HCT116 (cell line): ENCODE measurements around the gene CNTROB. TPM values are rescaled to one million over a fixed set of nuclear protein-coding genes. Genes with fewer than 3 reads are reported as not detected.

ENCODE experiments used
- ATAC-seq: fragments of 200-7000 bp; cut with Tn5 transposase; 2 replicates; pipeline ENCODE4 v1.9.1; 2020; ENCODE audit warnings: mild to moderate bottlenecking, moderate library complexity
- BruUV-seq: library from RNA; stranded (reverse); fragments of 400-500 nt; replicated peaks from 2 replicates; lab custom pipeline; 2021; lab: Mats Ljungman, UMichigan
- CTCF ChIA-PET: fragments of 300-600 bp; sonication (Branson Sonifier 250); formaldehyde crosslinking; loops from one replicate; lab custom pipeline; 2021; ENCODE audit warnings: antibody characterized with exemption; lab: Charles Lee
- POLR2A ChIA-PET: fragments of 300-600, 350-600 bp; sonication (Branson Sonifier 250); formaldehyde crosslinking; loops from one replicate; lab custom pipeline; 2021; ENCODE audit warnings: antibody characterized with exemption; lab: Charles Lee
- RAD21 ChIA-PET, 2 experiments: fragments of 300-600 bp; sonication (Branson Sonifier 250); formaldehyde crosslinking; loops; one replicate each; lab custom pipeline; 2023; ENCODE audit warnings: low total read pairs in 2 of 2; ENCODE audit not compliant: uncharacterized antibody in 2 of 2, unreplicated experiment in 2 of 2, low non-redundant PET in 1 of 2; lab: Charles Lee
- DNase-seq: peaks from one replicate; pipeline ENCODE4 v3.0.0-alpha.2; 2010; ENCODE audit warnings: low read depth, low spot score
- H2AFZ ChIP-seq: fragments of 200-600 bp; shearing (Covaris generic), sonication (generic); 2 replicates; pipeline ENCODE4 v1.6.1; 2017; ENCODE audit warnings: low read depth, mixed run types, mixed read lengths, antibody characterized with exemption, low read length; ENCODE audit not compliant: poor library complexity, severe bottlenecking
- H3K27ac ChIP-seq: 2 replicates; pipeline ENCODE4 v1.5.1; 2012; ENCODE audit warnings: low read depth, low read length
- H3K27me3 ChIP-seq: fragments of 200-600 bp; sonication (generic); 2 replicates; pipeline ENCODE4 v1.6.1; 2016; ENCODE audit warnings: mixed run types, low read length, mixed read lengths; ENCODE audit not compliant: insufficient read depth
- H3K36me3 ChIP-seq, 2 experiments: fragments of 200-500 bp in 1 of 2; fragments of 200-600 bp in 1 of 2; sonication (Bioruptor generic) in 1 of 2; sonication (generic) in 1 of 2; 2 replicates each; pipeline versions ENCODE4 v1.5.1 to v1.6.1; 2014 to 2016; ENCODE audit warnings: low read length in 2 of 2, inconsistent platforms in 1 of 2, mixed read lengths in 1 of 2, mixed run types in 1 of 2; ENCODE audit not compliant: insufficient read depth in 2 of 2, control insufficient read depth in 1 of 2
- H3K4me1 ChIP-seq, 2 experiments: fragments of 200-600 bp in 1 of 2; sonication (generic) in 1 of 2; 2 replicates each; pipeline versions ENCODE4 v1.5.1 to v1.6.1; 2012 to 2017; ENCODE audit warnings: low read length in 2 of 2, inconsistent platforms in 1 of 2, mild to moderate bottlenecking in 1 of 2, mixed read lengths in 1 of 2, mixed run types in 1 of 2, moderate library complexity in 1 of 2; ENCODE audit not compliant: insufficient read depth in 2 of 2, control insufficient read depth in 1 of 2
- H3K4me2 ChIP-seq: fragments of 200-600 bp; sonication (generic); 2 replicates; pipeline ENCODE4 v1.6.1; 2017; ENCODE audit warnings: mixed run types, low read length, mixed read lengths
- H3K4me3 ChIP-seq, 2 experiments: fragments of 200-600 bp in 1 of 2; sonication (generic) in 1 of 2; replicated peaks in 1 of 2; 2 replicates each; pipeline ENCODE4 v1.5.1; 2011 to 2016; ENCODE audit warnings: low read length in 2 of 2, control low read depth in 1 of 2, low read depth in 1 of 2, mild to moderate bottlenecking in 1 of 2, mixed read lengths in 1 of 2, mixed run types in 1 of 2
- H3K79me2 ChIP-seq: fragments of 200-600 bp; sonication (generic); 2 replicates; pipeline ENCODE4 v1.6.1; 2017; ENCODE audit warnings: mild to moderate bottlenecking, mixed run types, low read length, moderate library complexity, mixed read lengths; ENCODE audit not compliant: insufficient read depth
- H3K9ac ChIP-seq: fragments of 200-600 bp; sonication (generic); 2 replicates; pipeline ENCODE4 v1.6.1; 2016; ENCODE audit warnings: low read length, mixed read lengths
- H3K9me2 ChIP-seq: fragments of 200-600 bp; sonication (generic), shearing (Covaris generic); 2 replicates; pipeline ENCODE4 v1.6.1; 2017; ENCODE audit warnings: mixed run types, mild to moderate bottlenecking, moderate library complexity; ENCODE audit not compliant: insufficient read depth
- H3K9me3 ChIP-seq, 2 experiments: fragments of 200-500 bp in 1 of 2; fragments of 200-600 bp in 1 of 2; sonication (Bioruptor generic) in 1 of 2; sonication (generic) in 1 of 2; 2 replicates each; pipeline ENCODE4 v1.6.1; 2014 to 2017; ENCODE audit warnings: low read length in 2 of 2, mixed read lengths in 2 of 2, inconsistent platforms in 1 of 2, low read depth in 1 of 2, mild to moderate bottlenecking in 1 of 2, mixed run types in 1 of 2, moderate library complexity in 1 of 2; ENCODE audit not compliant: control insufficient read depth in 1 of 2, insufficient read depth in 1 of 2
- H4K20me1 ChIP-seq: fragments of 200-600 bp; sonication (generic), shearing (Covaris generic); 2 replicates; pipeline ENCODE4 v1.6.1; 2017; ENCODE audit warnings: mixed run types, mild to moderate bottlenecking, moderate library complexity; ENCODE audit not compliant: insufficient read depth
- CBX3 ChIP-seq: IDR thresholded peaks from 2 replicates; pipeline ENCODE4 v1.6.1; 2012; ENCODE audit warnings: low read depth
- CEBPB ChIP-seq: IDR thresholded peaks from 2 replicates; pipeline ENCODE4 v1.6.1; 2012; ENCODE audit warnings: low read depth
- EZH2 ChIP-seq: fragments of 200-600 bp; sonication (generic); IDR thresholded peaks from 2 replicates; pipeline ENCODE4 v1.6.1; 2017; ENCODE audit warnings: antibody characterized with exemption, mixed run types
- EZH2phosphoT487 ChIP-seq: fragments of 200-600 bp; IDR thresholded peaks from 2 replicates; pipeline ENCODE4 v1.6.1; 2018; ENCODE audit warnings: antibody characterized with exemption, borderline replicate concordance
- MAX ChIP-seq: IDR thresholded peaks from 2 replicates; pipeline ENCODE4 v1.6.1; 2012
- POLR2AphosphoS5 ChIP-seq: IDR thresholded peaks from 2 replicates; pipeline ENCODE4 v1.6.1; 2011; ENCODE audit warnings: mild to moderate bottlenecking, low read depth, low read length, moderate library complexity
- RAD21 ChIP-seq: IDR thresholded peaks from 2 replicates; pipeline ENCODE4 v1.6.1; 2012; ENCODE audit warnings: low read depth, mild to moderate bottlenecking
- SIN3A ChIP-seq: IDR thresholded peaks from 2 replicates; pipeline ENCODE4 v1.6.1; 2012; ENCODE audit warnings: low read depth
- SP1 ChIP-seq: IDR thresholded peaks from 2 replicates; pipeline ENCODE4 v1.6.1; 2012; ENCODE audit warnings: low read depth
- YY1 ChIP-seq: IDR thresholded peaks from 2 replicates; pipeline ENCODE4 v1.6.1; 2011; ENCODE audit warnings: low read length, low read depth, moderate library complexity, mild to moderate bottlenecking; ENCODE audit not compliant: insufficient replicate concordance; ENCODE audit errors: extremely low read depth
- ZFX ChIP-seq: fragments of 450-650 bp; IDR thresholded peaks from 2 replicates; pipeline ENCODE4 v1.6.1; 2017
- ZNF274 ChIP-seq: fragments of 200-500 bp; sonication (Bioruptor generic); IDR thresholded peaks from 2 replicates; pipeline ENCODE4 v1.6.1; 2014; ENCODE audit warnings: mild to moderate bottlenecking, low read depth, low read length, inconsistent platforms
- intact Hi-C: fragments of 100-400 bp; cut with micrococcal nuclease; formaldehyde crosslinking; loops from 2 replicates; pipeline ENCODE4 v1.10.0; 2022
- total RNA-seq: library from RNA; stranded (reverse); gene quantifications from one replicate; pipeline ENCODE4 v1.2.1, GENCODE V29; 2021; ENCODE audit not compliant: unreplicated experiment
- TF ChIP-seq, protein P1 (sequence below): IDR thresholded peaks from 2 replicates; pipeline ENCODE4 v1.6.1; 2012; ENCODE audit warnings: low read depth

CNTROB gene
- total RNA-seq, 1 experiment from 2014 or later: 54.6 TPM

DNA sequence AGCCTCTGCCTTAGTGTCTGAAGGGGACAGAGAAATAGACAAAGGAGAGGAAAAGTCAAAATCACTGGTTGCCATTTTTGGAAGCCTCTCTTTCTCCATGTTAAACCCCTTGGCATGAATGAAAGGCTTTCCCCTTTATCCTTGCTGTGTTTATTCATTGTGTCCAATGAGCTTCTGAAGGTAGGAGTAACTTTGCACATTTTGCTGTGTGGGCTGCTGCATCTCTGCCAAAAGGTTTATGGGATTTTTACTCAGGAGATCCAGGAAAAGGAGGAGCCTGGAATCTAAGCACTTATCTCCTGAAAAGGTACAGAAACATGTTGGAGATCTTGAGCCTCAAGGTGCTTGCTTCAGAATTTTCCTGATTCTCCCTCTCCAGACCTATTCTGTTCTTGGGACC is 3.9 kb downstream of the CNTROB start:
- H2AFZ ChIP-seq: no peak overlapping the region
- H3K9ac ChIP-seq: no peak overlapping the region
- TF ChIP-seq MAX (no peak), SIN3A (no peak), CEBPB (no peak), EZH2 (no peak), POLR2AphosphoS5 (no peak), YY1 (no peak), CBX3 (no peak), ZNF274 (no peak)
- CTCF ChIA-PET: no interaction called here
- no peak overlapping the region for H3K27ac ChIP-seq
- H3K4me1 ChIP-seq: peaks cover 8 to 16% of the 10 kb centered on the region in 2 experiments; a peak in 3 of 4 replicates
- no peak for ATAC-seq
- no TSS peak for BruUV-seq
- H3K79me2 ChIP-seq: peaks cover 35% of the 10 kb centered on the region
- H3K9me2 ChIP-seq: no peaks in the 10 kb centered on the region
- no peaks in the 10 kb centered on the region for H4K20me1 ChIP-seq
- no peaks in the 10 kb centered on the region for H3K27me3 ChIP-seq
- H3K4me3 ChIP-seq: no peak overlapping the region
- POLR2A ChIA-PET: no interaction called here
- intact Hi-C loops: no loop called here
- no peak overlapping the region for H3K4me2 ChIP-seq
- H3K36me3 ChIP-seq: peaks cover 37 to 41% of the 10 kb centered on the region in 2 experiments; a peak in 3 of 4 replicates
- RAD21 ChIA-PET: no interaction called here
- DNase-seq: no peak
- no peaks in the 10 kb centered on the region for H3K9me3 ChIP-seq

DNA sequence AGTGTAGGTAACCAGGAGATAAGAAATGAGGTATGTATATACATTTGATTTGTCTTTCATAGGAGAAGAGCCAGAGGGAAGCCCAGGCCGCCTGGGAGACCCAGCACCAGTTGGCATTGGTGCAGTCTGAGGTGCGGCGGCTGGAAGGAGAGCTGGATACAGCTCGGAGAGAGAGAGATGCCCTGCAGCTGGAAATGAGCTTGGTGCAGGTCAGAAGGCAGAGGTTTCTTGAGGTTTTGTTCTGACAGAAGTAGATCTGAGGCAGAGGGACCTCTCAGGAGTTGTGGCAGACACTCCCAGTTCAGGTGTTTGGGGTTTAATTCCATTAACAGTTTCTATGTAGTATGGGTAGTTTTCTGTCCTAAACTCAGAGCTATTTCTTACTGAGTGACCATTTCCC is 8.0 kb downstream of the CNTROB start:
- Histone ChIP-seq H2AFZ (no peak overlapping the region), H3K9ac (no peak overlapping the region), H3K79me2 (no peaks in the 10 kb centered on the region; the same call in 1 of the 2 replicates), H3K27ac (no peak overlapping the region)
- ATAC-seq: no peak
- POLR2A ChIA-PET: no interaction called here
- CTCF ChIA-PET: no interaction called here
- TF ChIP-seq ZFX: no peak
- TF ChIP-seq, protein P1, sequence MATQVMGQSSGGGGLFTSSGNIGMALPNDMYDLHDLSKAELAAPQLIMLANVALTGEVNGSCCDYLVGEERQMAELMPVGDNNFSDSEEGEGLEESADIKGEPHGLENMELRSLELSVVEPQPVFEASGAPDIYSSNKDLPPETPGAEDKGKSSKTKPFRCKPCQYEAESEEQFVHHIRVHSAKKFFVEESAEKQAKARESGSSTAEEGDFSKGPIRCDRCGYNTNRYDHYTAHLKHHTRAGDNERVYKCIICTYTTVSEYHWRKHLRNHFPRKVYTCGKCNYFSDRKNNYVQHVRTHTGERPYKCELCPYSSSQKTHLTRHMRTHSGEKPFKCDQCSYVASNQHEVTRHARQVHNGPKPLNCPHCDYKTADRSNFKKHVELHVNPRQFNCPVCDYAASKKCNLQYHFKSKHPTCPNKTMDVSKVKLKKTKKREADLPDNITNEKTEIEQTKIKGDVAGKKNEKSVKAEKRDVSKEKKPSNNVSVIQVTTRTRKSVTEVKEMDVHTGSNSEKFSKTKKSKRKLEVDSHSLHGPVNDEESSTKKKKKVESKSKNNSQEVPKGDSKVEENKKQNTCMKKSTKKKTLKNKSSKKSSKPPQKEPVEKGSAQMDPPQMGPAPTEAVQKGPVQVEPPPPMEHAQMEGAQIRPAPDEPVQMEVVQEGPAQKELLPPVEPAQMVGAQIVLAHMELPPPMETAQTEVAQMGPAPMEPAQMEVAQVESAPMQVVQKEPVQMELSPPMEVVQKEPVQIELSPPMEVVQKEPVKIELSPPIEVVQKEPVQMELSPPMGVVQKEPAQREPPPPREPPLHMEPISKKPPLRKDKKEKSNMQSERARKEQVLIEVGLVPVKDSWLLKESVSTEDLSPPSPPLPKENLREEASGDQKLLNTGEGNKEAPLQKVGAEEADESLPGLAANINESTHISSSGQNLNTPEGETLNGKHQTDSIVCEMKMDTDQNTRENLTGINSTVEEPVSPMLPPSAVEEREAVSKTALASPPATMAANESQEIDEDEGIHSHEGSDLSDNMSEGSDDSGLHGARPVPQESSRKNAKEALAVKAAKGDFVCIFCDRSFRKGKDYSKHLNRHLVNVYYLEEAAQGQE: no peak
- no peak for TF ChIP-seq EZH2phosphoT487
- no peak for TF ChIP-seq SP1
- TF ChIP-seq MAX: no peak
- TF ChIP-seq RAD21: no peak
- TF ChIP-seq POLR2AphosphoS5: no peak
- TF ChIP-seq ZNF274: no peak
- TF ChIP-seq, all 23 proteins: peak for 0
- H4K20me1 ChIP-seq: no peaks in the 10 kb centered on the region
- H3K9me3 ChIP-seq: no peaks in the 10 kb centered on the region
- RAD21 ChIA-PET: no interaction called here
- no peaks in the 10 kb centered on the region for H3K27me3 ChIP-seq
- H3K4me2 ChIP-seq: no peak overlapping the region
- H3K4me1 ChIP-seq: no peaks in the 10 kb centered on the region
- BruUV-seq: no TSS peak
- intact Hi-C loops: no loop called here
- no peaks in the 10 kb centered on the region for H3K9me2 ChIP-seq
- H3K4me3 ChIP-seq: no peak overlapping the region
- DNase-seq: no peak
- peaks cover 54 to 61% of the 10 kb centered on the region in 2 experiments for H3K36me3 ChIP-seq
